SK-N-SH treated with all-trans-retinoic acid at 6 μM for 48 hours (cell line): ENCODE measurements around the gene GPATCH2.

Experiments
- RARB ChIP-seq: fragments of 250-450 bp; sonication (Bioruptor Pico); IDR thresholded peaks from 2 replicates; pipeline ENCODE4 v1.8.0; 2021; ENCODE audit warnings: mild to moderate bottlenecking, moderate library complexity
- TCF4 ChIP-seq: fragments of 250-450 bp; sonication (Bioruptor Pico); IDR thresholded peaks from 2 replicates; pipeline ENCODE4 v1.8.0; 2021; ENCODE audit warnings: mild to moderate bottlenecking, moderate library complexity, borderline replicate concordance
- ZC3H10 ChIP-seq: fragments of 250-450 bp; sonication (Bioruptor Pico); IDR thresholded peaks from 2 replicates; pipeline ENCODE4 v1.5.1; 2021; ENCODE audit warnings: mild to moderate bottlenecking, moderate library complexity
- ZFP3 ChIP-seq: fragments of 250-450 bp; sonication (Bioruptor Pico); IDR thresholded peaks from 2 replicates; pipeline ENCODE4 v1.5.0; 2020; ENCODE audit warnings: mild to moderate bottlenecking, moderate library complexity
- ZFP30 ChIP-seq: fragments of 450-650 bp; formaldehyde crosslinking; IDR thresholded peaks from 2 replicates; pipeline ENCODE4 v1.5.0; 2022; ENCODE audit warnings: mild to moderate bottlenecking, moderate library complexity
- ZNF8 ChIP-seq: fragments of 450-650 bp; formaldehyde crosslinking; IDR thresholded peaks from 2 replicates; pipeline ENCODE4 v1.5.0; 2020; ENCODE audit warnings: mild to moderate bottlenecking, moderate library complexity
- TF ChIP-seq, protein P1 (sequence below): fragments of 250-450 bp; sonication (Bioruptor Pico); IDR thresholded peaks from 2 replicates; pipeline ENCODE4 v1.8.0; 2021; ENCODE audit warnings: low read depth, mild to moderate bottlenecking, moderate library complexity, borderline replicate concordance
- TF ChIP-seq, protein P2 (sequence below): fragments of 250-450 bp; sonication (Bioruptor Pico); IDR thresholded peaks from 2 replicates; pipeline ENCODE4 v1.5.0; 2020; ENCODE audit warnings: mild to moderate bottlenecking, moderate library complexity
- TF ChIP-seq, protein P3 (sequence below): fragments of 250-450 bp; sonication (Bioruptor Pico); IDR thresholded peaks from 2 replicates; pipeline ENCODE4 v1.5.1; 2020; ENCODE audit warnings: low read depth, mild to moderate bottlenecking, moderate library complexity

DNA sequence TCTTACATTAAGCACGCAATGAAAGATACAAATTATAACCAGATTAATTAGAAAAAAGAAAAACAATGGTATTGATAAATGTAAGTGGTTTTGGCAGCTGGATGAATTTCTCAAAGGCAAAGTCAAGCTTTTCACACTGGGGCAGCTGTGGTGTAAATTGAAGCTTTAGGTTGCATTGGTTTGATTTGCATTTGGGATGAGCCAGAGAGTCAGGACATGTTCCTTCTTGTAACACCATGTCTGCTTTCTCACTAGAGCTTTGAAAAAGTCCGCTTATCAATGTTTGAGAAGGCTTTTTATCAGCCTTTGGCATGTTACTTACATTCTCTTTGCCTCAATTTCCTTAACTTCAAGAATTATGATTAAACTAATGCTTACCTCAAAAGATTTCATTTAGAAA is 173.9 kb downstream of the GPATCH2 start:
- TF ChIP-seq TCF4 (CRISPR knock-in tag) = no peak
- TF ChIP-seq ZFP3 (CRISPR knock-in tag) = no peak
- TF ChIP-seq, protein P1, sequence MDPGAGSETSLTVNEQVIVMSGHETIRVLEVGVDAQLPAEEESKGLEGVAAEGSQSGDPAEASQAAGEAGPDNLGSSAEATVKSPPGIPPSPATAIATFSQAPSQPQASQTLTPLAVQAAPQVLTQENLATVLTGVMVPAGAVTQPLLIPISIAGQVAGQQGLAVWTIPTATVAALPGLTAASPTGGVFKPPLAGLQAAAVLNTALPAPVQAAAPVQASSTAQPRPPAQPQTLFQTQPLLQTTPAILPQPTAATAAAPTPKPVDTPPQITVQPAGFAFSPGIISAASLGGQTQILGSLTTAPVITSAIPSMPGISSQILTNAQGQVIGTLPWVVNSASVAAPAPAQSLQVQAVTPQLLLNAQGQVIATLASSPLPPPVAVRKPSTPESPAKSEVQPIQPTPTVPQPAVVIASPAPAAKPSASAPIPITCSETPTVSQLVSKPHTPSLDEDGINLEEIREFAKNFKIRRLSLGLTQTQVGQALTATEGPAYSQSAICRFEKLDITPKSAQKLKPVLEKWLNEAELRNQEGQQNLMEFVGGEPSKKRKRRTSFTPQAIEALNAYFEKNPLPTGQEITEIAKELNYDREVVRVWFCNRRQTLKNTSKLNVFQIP (CRISPR knock-in tag) = no peak
- TF ChIP-seq ZC3H10 = no peak
- TF ChIP-seq ZNF8 (CRISPR knock-in tag) = no peak
- TF ChIP-seq, protein P2, sequence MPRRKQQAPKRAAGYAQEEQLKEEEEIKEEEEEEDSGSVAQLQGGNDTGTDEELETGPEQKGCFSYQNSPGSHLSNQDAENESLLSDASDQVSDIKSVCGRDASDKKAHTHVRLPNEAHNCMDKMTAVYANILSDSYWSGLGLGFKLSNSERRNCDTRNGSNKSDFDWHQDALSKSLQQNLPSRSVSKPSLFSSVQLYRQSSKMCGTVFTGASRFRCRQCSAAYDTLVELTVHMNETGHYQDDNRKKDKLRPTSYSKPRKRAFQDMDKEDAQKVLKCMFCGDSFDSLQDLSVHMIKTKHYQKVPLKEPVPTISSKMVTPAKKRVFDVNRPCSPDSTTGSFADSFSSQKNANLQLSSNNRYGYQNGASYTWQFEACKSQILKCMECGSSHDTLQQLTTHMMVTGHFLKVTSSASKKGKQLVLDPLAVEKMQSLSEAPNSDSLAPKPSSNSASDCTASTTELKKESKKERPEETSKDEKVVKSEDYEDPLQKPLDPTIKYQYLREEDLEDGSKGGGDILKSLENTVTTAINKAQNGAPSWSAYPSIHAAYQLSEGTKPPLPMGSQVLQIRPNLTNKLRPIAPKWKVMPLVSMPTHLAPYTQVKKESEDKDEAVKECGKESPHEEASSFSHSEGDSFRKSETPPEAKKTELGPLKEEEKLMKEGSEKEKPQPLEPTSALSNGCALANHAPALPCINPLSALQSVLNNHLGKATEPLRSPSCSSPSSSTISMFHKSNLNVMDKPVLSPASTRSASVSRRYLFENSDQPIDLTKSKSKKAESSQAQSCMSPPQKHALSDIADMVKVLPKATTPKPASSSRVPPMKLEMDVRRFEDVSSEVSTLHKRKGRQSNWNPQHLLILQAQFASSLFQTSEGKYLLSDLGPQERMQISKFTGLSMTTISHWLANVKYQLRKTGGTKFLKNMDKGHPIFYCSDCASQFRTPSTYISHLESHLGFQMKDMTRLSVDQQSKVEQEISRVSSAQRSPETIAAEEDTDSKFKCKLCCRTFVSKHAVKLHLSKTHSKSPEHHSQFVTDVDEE (CRISPR knock-in tag) = no peak
- no peak for TF ChIP-seq ZFP30 (CRISPR knock-in tag)
- no peak for TF ChIP-seq RARB
- TF ChIP-seq, protein P3, sequence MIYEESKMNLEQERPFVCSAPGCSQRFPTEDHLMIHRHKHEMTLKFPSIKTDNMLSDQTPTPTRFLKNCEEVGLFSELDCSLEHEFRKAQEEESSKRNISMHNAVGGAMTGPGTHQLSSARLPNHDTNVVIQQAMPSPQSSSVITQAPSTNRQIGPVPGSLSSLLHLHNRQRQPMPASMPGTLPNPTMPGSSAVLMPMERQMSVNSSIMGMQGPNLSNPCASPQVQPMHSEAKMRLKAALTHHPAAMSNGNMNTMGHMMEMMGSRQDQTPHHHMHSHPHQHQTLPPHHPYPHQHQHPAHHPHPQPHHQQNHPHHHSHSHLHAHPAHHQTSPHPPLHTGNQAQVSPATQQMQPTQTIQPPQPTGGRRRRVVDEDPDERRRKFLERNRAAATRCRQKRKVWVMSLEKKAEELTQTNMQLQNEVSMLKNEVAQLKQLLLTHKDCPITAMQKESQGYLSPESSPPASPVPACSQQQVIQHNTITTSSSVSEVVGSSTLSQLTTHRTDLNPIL (CRISPR knock-in tag) = no peak
